ENCODE measurements around the gene R3HDM1. TPM values are rescaled to one million over a fixed set of nuclear protein-coding genes. Genes with fewer than 3 reads are reported as not detected.

Gene R3HDM1
- total RNA-seq, 4 donors from 2014 or later: 13.4 to 23.8 (median 20.1) TPM

DNA sequence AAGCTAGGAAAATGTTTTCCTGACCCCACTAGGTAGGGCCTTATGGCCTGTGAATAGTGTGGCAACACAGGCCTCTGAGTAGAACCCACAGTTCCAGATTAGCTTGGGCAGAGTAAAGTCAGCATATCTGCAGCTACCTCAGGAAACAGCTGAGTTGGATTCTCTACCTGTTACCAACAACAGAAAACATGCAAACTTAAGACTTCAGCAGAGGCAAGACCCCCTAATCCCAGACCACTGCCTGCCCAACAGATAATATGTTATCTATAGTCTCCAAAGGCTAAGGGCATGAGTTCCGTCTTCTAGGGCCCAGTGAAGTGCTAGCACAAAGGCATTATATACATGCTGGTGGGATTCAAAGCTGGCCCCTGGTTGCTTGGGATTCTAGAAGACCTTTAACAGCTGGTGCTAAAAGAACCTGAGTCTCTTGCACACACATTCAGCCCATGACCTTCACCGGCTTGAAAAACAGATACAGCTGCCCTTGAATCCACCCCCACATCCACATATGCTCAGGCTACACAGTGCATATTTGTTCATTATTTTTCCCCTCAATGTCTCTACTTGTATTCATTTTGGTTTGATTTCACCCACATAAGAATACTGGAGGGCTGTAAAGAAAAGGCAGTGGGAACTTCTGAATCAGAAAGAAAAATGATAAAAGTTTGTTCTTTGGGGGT lies 196.9 kb downstream of the R3HDM1 start:
- Histone ChIP-seq H3K27ac (no peak overlapping the region), H3K9me3 (no peaks in the 10 kb centered on the region), H3K4me1 (no peaks in the 10 kb centered on the region), H3K4me3 (no peak overlapping the region), H3K36me3 (peaks cover 0 to 26% (median 0%) of the 10 kb centered on the region in 3 donors), H3K27me3 (no peaks in the 10 kb centered on the region)
- intact Hi-C loops (cut with DNase I): no loop called here
- DNase-seq: no peak
- WGBS, 2 donors: 73 to 79% methylated on average over 2 of the region's 2 CpGs
- no peak for TF ChIP-seq POLR2A (IDR thresholded peaks at IDR 0.05)
- TF ChIP-seq, protein P1, sequence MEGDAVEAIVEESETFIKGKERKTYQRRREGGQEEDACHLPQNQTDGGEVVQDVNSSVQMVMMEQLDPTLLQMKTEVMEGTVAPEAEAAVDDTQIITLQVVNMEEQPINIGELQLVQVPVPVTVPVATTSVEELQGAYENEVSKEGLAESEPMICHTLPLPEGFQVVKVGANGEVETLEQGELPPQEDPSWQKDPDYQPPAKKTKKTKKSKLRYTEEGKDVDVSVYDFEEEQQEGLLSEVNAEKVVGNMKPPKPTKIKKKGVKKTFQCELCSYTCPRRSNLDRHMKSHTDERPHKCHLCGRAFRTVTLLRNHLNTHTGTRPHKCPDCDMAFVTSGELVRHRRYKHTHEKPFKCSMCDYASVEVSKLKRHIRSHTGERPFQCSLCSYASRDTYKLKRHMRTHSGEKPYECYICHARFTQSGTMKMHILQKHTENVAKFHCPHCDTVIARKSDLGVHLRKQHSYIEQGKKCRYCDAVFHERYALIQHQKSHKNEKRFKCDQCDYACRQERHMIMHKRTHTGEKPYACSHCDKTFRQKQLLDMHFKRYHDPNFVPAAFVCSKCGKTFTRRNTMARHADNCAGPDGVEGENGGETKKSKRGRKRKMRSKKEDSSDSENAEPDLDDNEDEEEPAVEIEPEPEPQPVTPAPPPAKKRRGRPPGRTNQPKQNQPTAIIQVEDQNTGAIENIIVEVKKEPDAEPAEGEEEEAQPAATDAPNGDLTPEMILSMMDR (IDR thresholded peaks at IDR 0.05): no peak

DNA sequence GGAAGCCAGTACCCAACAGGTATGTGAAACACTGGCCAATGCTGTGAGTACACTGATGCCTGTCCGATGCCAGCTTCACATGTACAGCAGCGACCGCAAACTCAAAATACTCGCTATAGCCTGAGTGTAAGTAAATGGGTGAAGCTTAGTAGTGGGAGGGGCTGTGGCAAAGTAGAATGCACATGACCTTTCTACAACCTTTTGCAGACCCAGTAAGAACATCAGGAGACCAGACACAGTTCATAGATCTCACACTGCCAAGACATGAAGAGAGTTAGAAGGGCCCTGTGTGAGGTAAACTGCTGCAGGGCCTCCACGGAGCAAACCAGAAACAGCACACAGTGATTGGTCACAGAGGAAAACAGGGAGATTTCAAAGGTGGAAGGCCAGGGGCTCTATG lies 201.3 kb downstream of the R3HDM1 start:
- no peak for TF ChIP-seq POLR2A (IDR thresholded peaks at IDR 0.05)
- TF ChIP-seq, protein P1 (IDR thresholded peaks at IDR 0.05): no peak
- no peak for DNase-seq
- Histone ChIP-seq H3K9me3 (no peaks in the 10 kb centered on the region), H3K4me3 (no peak overlapping the region), H3K27ac (no peak overlapping the region), H3K4me1 (no peaks in the 10 kb centered on the region), H3K27me3 (no peaks in the 10 kb centered on the region), H3K36me3 (no peaks in the 10 kb centered on the region)
- intact Hi-C loops (cut with DNase I): no loop called here
- WGBS, 2 donors: 88 to 90% methylated on average over 5 of the region's 5 CpGs

DNA sequence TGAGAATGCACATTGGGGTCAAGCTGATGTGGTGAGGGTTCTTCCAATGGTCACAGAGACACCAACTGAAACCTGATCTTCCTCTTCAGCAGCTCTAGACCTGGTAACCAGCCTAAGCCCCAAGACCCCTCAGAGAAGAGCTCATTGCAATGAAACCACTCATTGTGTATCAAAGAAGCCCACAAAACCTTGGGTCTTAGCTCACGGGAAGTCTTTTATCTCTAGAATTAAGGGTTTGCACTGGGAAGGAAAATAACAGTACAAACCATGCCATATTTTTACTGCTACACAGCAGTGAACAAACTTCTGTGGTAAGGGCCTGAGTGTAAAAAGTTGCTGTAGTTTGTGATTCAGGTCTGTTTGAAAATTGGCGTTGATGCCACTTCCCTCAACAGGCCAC lies 201.8 kb downstream of the R3HDM1 start:
- H3K36me3 ChIP-seq: no peaks in the 10 kb centered on the region
- H3K27ac ChIP-seq: no peak overlapping the region
- no peak overlapping the region for H3K4me3 ChIP-seq
- no peak for DNase-seq
- no peaks in the 10 kb centered on the region for H3K9me3 ChIP-seq
- intact Hi-C loops (cut with DNase I): no loop called here
- TF ChIP-seq, protein P1 (IDR thresholded peaks at IDR 0.05): no peak
- no peak for TF ChIP-seq POLR2A (IDR thresholded peaks at IDR 0.05)
- H3K4me1 ChIP-seq: no peaks in the 10 kb centered on the region
- no peaks in the 10 kb centered on the region for H3K27me3 ChIP-seq
- 91 to 97% methylated on average over 2 of the region's 2 CpGs for WGBS, 2 donors

DNA sequence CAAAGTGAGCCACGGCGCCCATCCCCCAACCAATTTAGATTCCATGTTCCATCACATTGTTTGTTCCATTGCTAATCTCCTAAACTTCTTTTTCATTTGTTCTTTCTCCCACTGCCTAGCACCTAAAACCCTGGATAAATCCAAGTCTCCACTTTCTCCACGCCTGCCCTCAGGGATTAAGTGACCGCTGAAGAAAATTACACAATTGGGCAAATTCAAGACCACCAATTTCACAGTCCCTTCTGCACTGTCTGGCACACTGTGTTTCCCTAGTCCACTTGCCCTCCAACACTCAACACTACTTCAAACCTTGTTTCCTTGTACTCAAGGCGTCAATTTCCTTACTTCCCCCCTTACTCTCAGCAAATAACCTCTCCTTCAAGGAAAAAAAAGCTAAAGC lies 205.3 kb downstream of the R3HDM1 start:
- intact Hi-C loops (cut with DNase I): no loop called here
- no peaks in the 10 kb centered on the region for H3K9me3 ChIP-seq
- no peak for DNase-seq

DNA sequence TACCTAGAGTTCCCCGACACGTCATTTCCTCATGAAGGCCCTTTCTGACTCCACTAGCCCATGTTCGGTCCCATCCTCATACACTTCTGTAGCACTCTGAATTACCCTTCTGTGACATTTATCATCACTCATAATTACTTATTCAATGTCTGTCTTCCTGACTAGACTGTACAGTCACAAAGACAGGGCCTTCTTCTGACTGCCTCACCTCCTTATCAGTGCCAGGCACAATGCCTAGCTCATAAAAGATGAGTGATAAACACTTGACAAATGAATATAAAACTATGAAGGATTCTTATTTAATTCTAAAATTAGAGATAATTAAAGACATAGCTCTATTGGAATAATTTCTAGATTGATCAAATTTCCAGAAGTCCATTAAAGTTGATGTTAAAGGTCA lies 208.9 kb downstream of the R3HDM1 start:
- Histone ChIP-seq H3K9me3 (no peaks in the 10 kb centered on the region), H3K36me3 (no peaks in the 10 kb centered on the region), H3K27me3 (no peaks in the 10 kb centered on the region), H3K27ac (no peak overlapping the region), H3K4me1 (peaks cover 0 to 25% (median 22%) of the 10 kb centered on the region in 3 donors), H3K4me3 (no peak overlapping the region)
- 93 to 95% methylated on average over 3 of the region's 3 CpGs for WGBS, 2 donors
- intact Hi-C loops (cut with DNase I): no loop called here
- TF ChIP-seq, protein P1 (IDR thresholded peaks at IDR 0.05): no peak
- TF ChIP-seq POLR2A (IDR thresholded peaks at IDR 0.05): no peak
- DNase-seq: no peak

More for the DNA sequence above, 205.3 kb downstream of the R3HDM1 start:
- Histone ChIP-seq H3K36me3 (no peaks in the 10 kb centered on the region), H3K27ac (no peak overlapping the region), H3K27me3 (no peaks in the 10 kb centered on the region), H3K4me3 (no peak overlapping the region), H3K4me1 (no peaks in the 10 kb centered on the region)
- whole genome bisulfite sequencing, 2 donors: 94 to 98% methylated on average over 5 of the region's 5 CpGs
- TF ChIP-seq, protein P1 (IDR thresholded peaks at IDR 0.05): no peak
- no peak for TF ChIP-seq POLR2A (IDR thresholded peaks at IDR 0.05)

Data from esophagus squamous epithelium (tissue), 5 donors.